C4-2B (cell line): Measurements from ENCODE around the gene ATP9A.
"Not testable (repeated sequence)": the region's sequence is repeated elsewhere in the genome, so short reads cannot be mapped to it uniquely, and the experiment has no call there.

ENCODE experiments used
- ZFX ChIP-seq: fragments of 450-650 bp; IDR thresholded peaks from 2 replicates; pipeline ENCODE4 v1.6.1; 2017
- TF ChIP-seq, protein P1 (sequence below): fragments of 450-650 bp; conservative IDR thresholded peaks from 2 replicates; pipeline ENCODE4 v1.5.1; 2017; ENCODE audit warnings: mild to moderate bottlenecking

DNA sequence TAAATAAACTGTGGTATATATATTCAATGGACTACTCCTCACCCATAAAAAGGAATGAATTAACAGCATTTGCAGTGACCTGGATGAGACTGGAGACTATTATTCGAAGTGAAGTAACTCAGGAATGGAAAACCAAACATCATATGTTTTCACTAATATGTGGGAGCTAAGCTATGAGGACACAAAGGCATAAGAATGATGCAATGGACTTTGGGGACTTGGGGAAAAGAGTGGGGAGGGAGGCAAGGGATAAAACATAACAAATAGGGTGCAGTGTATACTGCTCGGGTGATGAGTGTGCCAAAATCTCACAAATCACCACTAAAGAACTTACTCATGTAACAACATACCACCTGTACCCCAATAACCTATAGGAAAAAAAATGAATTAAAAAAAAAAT lies 45.2 kb downstream of the ATP9A start:
- TF ChIP-seq, protein P1, sequence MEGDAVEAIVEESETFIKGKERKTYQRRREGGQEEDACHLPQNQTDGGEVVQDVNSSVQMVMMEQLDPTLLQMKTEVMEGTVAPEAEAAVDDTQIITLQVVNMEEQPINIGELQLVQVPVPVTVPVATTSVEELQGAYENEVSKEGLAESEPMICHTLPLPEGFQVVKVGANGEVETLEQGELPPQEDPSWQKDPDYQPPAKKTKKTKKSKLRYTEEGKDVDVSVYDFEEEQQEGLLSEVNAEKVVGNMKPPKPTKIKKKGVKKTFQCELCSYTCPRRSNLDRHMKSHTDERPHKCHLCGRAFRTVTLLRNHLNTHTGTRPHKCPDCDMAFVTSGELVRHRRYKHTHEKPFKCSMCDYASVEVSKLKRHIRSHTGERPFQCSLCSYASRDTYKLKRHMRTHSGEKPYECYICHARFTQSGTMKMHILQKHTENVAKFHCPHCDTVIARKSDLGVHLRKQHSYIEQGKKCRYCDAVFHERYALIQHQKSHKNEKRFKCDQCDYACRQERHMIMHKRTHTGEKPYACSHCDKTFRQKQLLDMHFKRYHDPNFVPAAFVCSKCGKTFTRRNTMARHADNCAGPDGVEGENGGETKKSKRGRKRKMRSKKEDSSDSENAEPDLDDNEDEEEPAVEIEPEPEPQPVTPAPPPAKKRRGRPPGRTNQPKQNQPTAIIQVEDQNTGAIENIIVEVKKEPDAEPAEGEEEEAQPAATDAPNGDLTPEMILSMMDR, result not testable (repeated sequence)
- TF ChIP-seq ZFX, result not testable (repeated sequence)
